Gastrocnemius medialis (tissue), 4 donors: ENCODE results near the gene CHMP1B. TPM values are rescaled to one million over a fixed set of nuclear protein-coding genes. Genes with fewer than 3 reads are reported as not detected.

ENCODE experiments used
- ATAC-seq, 2 donors: fragments of 150-250 bp; one replicate each; pipeline ENCODE4 v1.9.1; 2016
- DNase-seq, 2 donors: peaks; one replicate each; pipeline ENCODE4 v3.0.0-alpha.2; 2019
- H3K27ac ChIP-seq, 4 donors: fragments of 200-600 bp; sonication (generic); 1 replicate in 1 of 4; 2 replicates in 3 of 4; pipeline ENCODE4 v1.5.1; 2016 to 2018; ENCODE audit warnings: mild to moderate bottlenecking in 2 of 4, moderate library complexity in 1 of 4
- H3K27me3 ChIP-seq, 3 donors: fragments of 200-600 bp; sonication (generic) in 2 of 3; 1 replicate in 1 of 3; 2 replicates in 2 of 3; pipeline versions ENCODE4 v1.5.1 to v1.6.0; 2016 to 2019; ENCODE audit warnings: mild to moderate bottlenecking in 1 of 3, moderate library complexity in 1 of 3
- H3K36me3 ChIP-seq, 2 donors: fragments of 200-600 bp; sonication (generic) in 1 of 2; one replicate each; pipeline ENCODE4 v1.5.1; 2017 to 2018
- H3K4me1 ChIP-seq, 2 donors: fragments of 200-600 bp; sonication (generic) in 1 of 2; one replicate each; pipeline ENCODE4 v1.5.1; 2016 to 2017; ENCODE audit warnings: mild to moderate bottlenecking in 2 of 2
- H3K4me3 ChIP-seq, 4 donors: fragments of 200-600 bp; sonication (generic) in 3 of 4; 1 replicate in 1 of 4; 2 replicates in 3 of 4; pipeline ENCODE4 v1.5.1; 2016 to 2019; ENCODE audit warnings: mild to moderate bottlenecking in 2 of 4
- H3K9me3 ChIP-seq, 3 donors: fragments of 200-600 bp; sonication (generic) in 2 of 3; 1 replicate in 1 of 3; 2 replicates in 2 of 3; pipeline ENCODE4 v1.5.1; 2016 to 2019
- CTCF ChIP-seq, 5 experiments: fragments of 450-650 bp in 3 of 5; fragments of 200-600 bp in 2 of 5; sonication (generic) in 2 of 5; IDR thresholded peaks in 4 of 5; conservative IDR thresholded peaks in 1 of 5; 1 replicate in 4 of 5; 2 replicates in 1 of 5; pipeline ENCODE4 v1.5.1; 2016 to 2019; ENCODE audit warnings: antibody characterized with exemption in 5 of 5, mild to moderate bottlenecking in 3 of 5, moderate library complexity in 3 of 5
- POLR2A ChIP-seq, 2 donors: fragments of 450-650 bp; IDR thresholded peaks; one replicate each; pipeline ENCODE4 v1.6.1; 2017; ENCODE audit warnings: antibody characterized with exemption in 2 of 2, mild to moderate bottlenecking in 2 of 2, moderate library complexity in 2 of 2
- in situ Hi-C, 4 donors: fragments of 200-750 bp; cut with MboI; loops; one replicate each; pipeline versions ENCODE4 v1.15.0 to v1.8.0; 2017; ENCODE audit warnings: low sequenced_read_pairs in 4 of 4
- intact Hi-C: fragments of 100-400 bp; cut with DNase I; formaldehyde crosslinking; loops from one replicate; pipeline ENCODE4 v1.15.1; 2023; ENCODE audit warnings: low total_unique reads
- total RNA-seq, 4 donors: library from RNA; depleted of rRNA; stranded (reverse); fragments of >200 nt; gene quantifications; one replicate each; pipeline versions ENCODE4 v1.1.0 to v1.2.3, GENCODE V29; 2016

CHMP1B gene
- total RNA-seq, 4 donors from 2014 or later = 347 to 634 (median 407) TPM

DNA sequence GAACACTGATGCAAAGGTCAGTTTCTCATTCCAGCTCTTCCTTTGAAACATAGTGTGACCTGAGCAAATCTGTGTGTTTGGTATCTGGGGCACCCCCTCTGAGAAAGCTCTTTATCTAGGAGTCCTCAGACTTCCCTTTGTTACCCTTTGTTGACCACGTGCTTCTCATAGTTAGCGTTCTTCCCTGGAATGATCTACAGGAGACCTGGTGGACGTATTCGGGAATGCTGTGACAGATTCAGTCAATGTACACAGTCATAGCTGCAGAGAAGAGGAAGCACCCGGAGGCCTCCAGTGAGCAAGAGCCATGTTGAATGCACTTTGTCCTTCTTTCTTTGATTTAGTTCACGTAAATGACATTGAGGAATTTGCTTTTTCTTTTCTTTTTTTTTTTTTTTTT is 10.7 kb upstream of the CHMP1B start:
- Histone ChIP-seq H3K27me3 (no peaks in the 10 kb centered on the region), H3K27ac (no peak overlapping the region), H3K9me3 (no peaks in the 10 kb centered on the region), H3K4me3 (no peak overlapping the region), H3K4me1 (no peaks in the 10 kb centered on the region), H3K36me3 (no peaks in the 10 kb centered on the region)
- ATAC-seq (no peak), DNase-seq (no peak)
- in situ Hi-C loops (no loop called here), intact Hi-C loops (no loop called here)
- TF ChIP-seq CTCF (IDR thresholded peaks at IDR 0.05 in 4 of 5, conservative IDR thresholded peaks at IDR 0.05 in 1 of 5) = no peak

- TF ChIP-seq CTCF (IDR thresholded peaks at IDR 0.05 in 4 of 5, conservative IDR thresholded peaks at IDR 0.05 in 1 of 5) (no peak), POLR2A (IDR thresholded peaks at IDR 0.05) (no peak)
- intact Hi-C loops = no loop called here
- Histone ChIP-seq H3K27me3 (no peaks in the 10 kb centered on the region), H3K4me1 (no peaks in the 10 kb centered on the region), H3K36me3 (no peaks in the 10 kb centered on the region), H3K27ac (no peak overlapping the region), H3K4me3 (no peak overlapping the region), H3K9me3 (no peaks in the 10 kb centered on the region)
- ATAC-seq (no peak), DNase-seq (no peak)
- in situ Hi-C loops = no loop called here
Measured at GRCh38 chr18:11842562-11842961, 8.7 kb upstream of the CHMP1B start.

- Histone ChIP-seq H3K9me3 (no peaks in the 10 kb centered on the region), H3K27ac (no peak overlapping the region), H3K4me1 (peaks cover 5% of the 10 kb centered on the region in 2 donors), H3K4me3 (no peak overlapping the region), H3K36me3 (no peaks in the 10 kb centered on the region), H3K27me3 (no peaks in the 10 kb centered on the region)
- in situ Hi-C loops (no loop called here), intact Hi-C loops (no loop called here)
- DNase-seq (no peak), ATAC-seq (no peak)
- TF ChIP-seq POLR2A (IDR thresholded peaks at IDR 0.05) (no peak), CTCF (IDR thresholded peaks at IDR 0.05 in 4 of 5, conservative IDR thresholded peaks at IDR 0.05 in 1 of 5) (no peak)
Measured at GRCh38 chr18:11844436-11844835, 6.8 kb upstream of the CHMP1B start.

DNA sequence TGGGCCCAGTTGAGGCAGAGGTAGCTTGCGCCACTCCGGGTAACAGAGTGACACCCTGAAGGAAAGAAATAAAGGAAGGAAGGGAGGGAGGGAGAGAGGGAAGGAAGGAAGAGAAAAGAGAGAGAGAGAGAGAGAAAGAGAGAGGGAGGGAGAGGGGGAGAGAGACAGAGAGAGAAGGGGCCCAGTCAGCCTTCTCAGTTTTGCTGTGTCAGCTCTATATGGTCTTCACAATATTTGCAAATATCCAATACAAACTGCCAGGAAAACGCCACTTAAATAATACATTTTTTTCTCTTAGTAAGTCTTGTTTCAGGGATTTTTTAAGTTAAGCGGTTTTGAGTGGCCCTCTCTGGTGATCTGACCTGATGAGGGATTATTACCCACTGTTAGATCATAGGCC is 5.6 kb upstream of the CHMP1B start:
- intact Hi-C loops = loop anchor here (5.0 kb wide), 1 partner anchor 38 kb away; no protein-coding TSS in a partner anchor
- Histone ChIP-seq H3K36me3 (no peaks in the 10 kb centered on the region), H3K27ac (no peak overlapping the region), H3K4me3 (no peak overlapping the region), H3K9me3 (no peaks in the 10 kb centered on the region), H3K27me3 (no peaks in the 10 kb centered on the region), H3K4me1 (peaks cover 9 to 10% of the 10 kb centered on the region in 2 donors)
- ATAC-seq (no peak), DNase-seq (no peak)
- in situ Hi-C loops = no loop called here
- no peak for TF ChIP-seq POLR2A (IDR thresholded peaks at IDR 0.05)
- TF ChIP-seq CTCF (IDR thresholded peaks at IDR 0.05 in 4 of 5, conservative IDR thresholded peaks at IDR 0.05 in 1 of 5) = no peak

DNA sequence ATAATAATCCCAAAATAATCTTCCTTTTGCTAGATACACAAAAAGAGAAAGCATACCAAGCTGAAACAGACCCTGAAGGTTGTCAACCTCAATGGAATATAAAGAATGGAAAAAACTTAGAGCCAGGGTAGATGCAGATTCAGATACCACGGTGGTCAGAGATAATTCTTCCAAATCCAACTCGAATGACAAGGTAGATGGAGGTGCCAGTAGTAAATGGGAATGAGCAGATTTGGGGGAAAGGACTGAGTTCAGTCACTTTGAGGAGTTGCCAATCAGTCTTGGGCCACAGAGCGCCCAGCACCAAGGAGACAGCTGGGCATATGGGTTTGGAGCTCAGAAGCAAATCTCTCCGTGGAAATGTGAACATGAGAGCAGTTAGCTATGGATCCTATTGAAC is 3.4 kb upstream of the CHMP1B start:
- peaks cover 14 to 16% of the 10 kb centered on the region in 2 donors for H3K4me1 ChIP-seq
- H3K9me3 ChIP-seq = no peaks in the 10 kb centered on the region
- no peaks in the 10 kb centered on the region for H3K27me3 ChIP-seq
- TF ChIP-seq POLR2A (IDR thresholded peaks at IDR 0.05) (no peak), CTCF (IDR thresholded peaks at IDR 0.05 in 4 of 5, conservative IDR thresholded peaks at IDR 0.05 in 1 of 5) (no peak)
- no peak overlapping the region for H3K4me3 ChIP-seq
- DNase-seq = no peak
- no peaks in the 10 kb centered on the region for H3K36me3 ChIP-seq
- H3K27ac ChIP-seq = no peak overlapping the region
- intact Hi-C loops (loop anchor here (5.0 kb wide), 1 partner anchor 41 kb away; no protein-coding TSS in a partner anchor), in situ Hi-C loops (no loop called here)
- no peak for ATAC-seq
